A549 (cell line): Measurements from ENCODE around the gene MAP3K12. TPM values are rescaled to one million over a fixed set of nuclear protein-coding genes. Genes with fewer than 3 reads are reported as not detected.

Experiments used
- ATAC-seq, 2 experiments: fragments of 200-7000 bp in 1 of 2; fragments of >200 bp in 1 of 2; cut with Nextera tagmentation in 1 of 2; cut with Tn5 transposase in 1 of 2; 3 replicates each; pipeline versions ENCODE4 v1.8.0 to v1.9.1; 2018 to 2020; ENCODE audit warnings: mild to moderate bottlenecking in 1 of 2, moderate library complexity in 1 of 2
- CTCF ChIA-PET: fragments of 300-600 bp; sonication (Branson Sonifier 250); formaldehyde crosslinking; extraction: SDS; loops from one replicate; lab custom pipeline; 2021; ENCODE audit warnings: antibody characterized with exemption, inconsistent platforms; lab: Yijun Ruan, JAX
- POLR2A ChIA-PET: fragments of 350-600 bp; formaldehyde crosslinking; extraction: SDS; loops from one replicate; lab custom pipeline; 2021; ENCODE audit warnings: antibody characterized with exemption, inconsistent platforms; lab: Yijun Ruan, JAX
- DNase-seq, 2 experiments: peaks; one replicate each; pipeline versions ENCODE4 v3.0.0 to v3.0.0-alpha.2; 2011 to 2016; ENCODE audit warnings: low read depth in 1 of 2, low spot score in 1 of 2
- FAIRE-seq: peaks from 2 replicates; lab custom pipeline; 2011; peaks lifted over from hg19 to GRCh38; lab: Jason Lieb, UNC
- H3K27ac ChIP-seq, 2 experiments: fragments of >200 bp; sonication (Bioruptor Twin); formaldehyde crosslinking; 3 replicates each; pipeline ENCODE4 v1.5.1; 2016 to 2017
- H3K4me1 ChIP-seq: fragments of >200 bp; sonication (Bioruptor Twin); formaldehyde crosslinking; 3 replicates; pipeline ENCODE4 v1.6.1; 2016
- H3K4me2 ChIP-seq: fragments of >200 bp; sonication (Bioruptor Twin); formaldehyde crosslinking; 3 replicates; pipeline ENCODE4 v1.6.1; 2016
- H3K4me3 ChIP-seq: fragments of >200 bp; sonication (Bioruptor Twin); formaldehyde crosslinking; 3 replicates; pipeline ENCODE4 v1.5.1; 2016
- H3K9me3 ChIP-seq: fragments of >200 bp; sonication (Bioruptor Twin); formaldehyde crosslinking; 3 replicates; pipeline ENCODE4 v1.6.1; 2016
- CBX2 ChIP-seq: fragments of 200-600 bp; sonication (generic); IDR thresholded peaks from 2 replicates; pipeline ENCODE4 v1.6.1; 2016; ENCODE audit warnings: low read depth, mild to moderate bottlenecking, borderline replicate concordance
- CHD2 ChIP-seq: fragments of 150-350 bp; IDR thresholded peaks from 2 replicates; pipeline ENCODE4 v1.6.1; 2014; ENCODE audit warnings: low read length; ENCODE audit not compliant: partially characterized antibody
- EHMT2 ChIP-seq: fragments of 200-600 bp; sonication (generic); IDR thresholded peaks from 2 replicates; pipeline ENCODE4 v1.6.1; 2016; ENCODE audit warnings: antibody characterized with exemption, low read depth, mild to moderate bottlenecking, moderate library complexity
- FOXS1 ChIP-seq: fragments of 250-450 bp; sonication (Bioruptor Pico); IDR thresholded peaks from 2 replicates; pipeline ENCODE4 v1.5.0; 2020; ENCODE audit warnings: mild to moderate bottlenecking, moderate library complexity
- NFE2L2 ChIP-seq: fragments of 150-350 bp; conservative IDR thresholded peaks from 2 replicates; pipeline ENCODE4 v1.6.1; 2014; ENCODE audit warnings: low read length
- NPAS2 ChIP-seq: fragments of 250-450 bp; sonication (Bioruptor Pico); IDR thresholded peaks from 2 replicates; pipeline ENCODE4 v1.8.0; 2022; ENCODE audit warnings: mild to moderate bottlenecking, moderate library complexity, borderline replicate concordance
- NR3C1 ChIP-seq: fragments of >200 bp; sonication (Bioruptor Twin); formaldehyde crosslinking; IDR thresholded peaks from 3 replicates; pipeline ENCODE4 v1.6.1; 2017
- POLR2A ChIP-seq: IDR thresholded peaks from 2 replicates; pipeline ENCODE4 v1.6.1; 2012; ENCODE audit warnings: mild to moderate bottlenecking, low read length
- RAD21 ChIP-seq, 2 experiments: fragments of >200 bp in 1 of 2; sonication (Bioruptor Twin) in 1 of 2; formaldehyde crosslinking in 1 of 2; IDR thresholded peaks in 1 of 2; conservative IDR thresholded peaks in 1 of 2; 2 replicates in 1 of 2; 3 replicates in 1 of 2; pipeline ENCODE4 v1.6.1; 2012 to 2018; ENCODE audit warnings: inconsistent platforms in 1 of 2
- RFX5 ChIP-seq: fragments of 450-650 bp; IDR thresholded peaks from 2 replicates; pipeline ENCODE4 v1.7.1; 2014; ENCODE audit warnings: antibody characterized with exemption, mild to moderate bottlenecking, moderate library complexity
- SMC3 ChIP-seq: fragments of >200 bp; sonication (Bioruptor Twin); formaldehyde crosslinking; IDR thresholded peaks from 3 replicates; pipeline ENCODE4 v1.6.1; 2018; ENCODE audit warnings: inconsistent platforms
- SREBF2 ChIP-seq: fragments of 450-650 bp; IDR thresholded peaks from 2 replicates; pipeline ENCODE4 v1.6.1; 2014; ENCODE audit warnings: mild to moderate bottlenecking, moderate library complexity
- TP53 ChIP-seq: fragments of 250-450 bp; sonication (Bioruptor Pico); IDR thresholded peaks from 2 replicates; pipeline ENCODE4 v1.5.0; 2021; ENCODE audit warnings: mild to moderate bottlenecking, moderate library complexity
- WGBS: methylation state at CpG from one replicate; pipeline ENCODE4 v1.1.6; 2017; ENCODE audit errors: missing lambda C conversion rate; 5-methylcytosine and 5-hydroxymethylcytosine counted together
- polyA plus RNA-seq, 4 experiments: library from polyadenylated mRNA; depleted of rRNA in 3 of 4; stranded (reverse); fragments of >200 nt; fragmentation: RNase III in 1 of 4; extraction: RNeasy Plus Mini Kit Qiagen cat#74134 plus additional on column Dnase treatment in 1 of 4; gene quantifications; 2 replicates in 3 of 4; 3 replicates in 1 of 4; pipeline ENCODE4 v1.2.3, GENCODE V29; 2011 to 2017
- small RNA-seq, 6 experiments: library from RNA; depleted of rRNA; stranded (forward); fragments of <200 nt; gene quantifications; one replicate each; pipeline ENCODE3, GENCODE V24; 2012
- TF ChIP-seq, protein P1 (sequence below): IDR thresholded peaks from 2 replicates; pipeline ENCODE4 v1.6.1; 2012
- TF ChIP-seq, protein P2 (sequence below): fragments of >200 bp; sonication (Bioruptor Twin); formaldehyde crosslinking; IDR thresholded peaks from 3 replicates; pipeline ENCODE4 v1.5.1; 2016
- TF ChIP-seq, protein P3 (sequence below): fragments of 450-650 bp; IDR thresholded peaks from 2 replicates; pipeline ENCODE4 v1.6.1; 2014; ENCODE audit warnings: antibody characterized with exemption
- TF ChIP-seq, protein P4 (sequence below): fragments of >200 bp; sonication (Bioruptor Twin); formaldehyde crosslinking; IDR thresholded peaks from 3 replicates; pipeline ENCODE4 v1.6.1; 2016

MAP3K12 gene
- polyA plus RNA-seq, 2 of the 4 experiments (the other 2 are of a cell fraction): 18.7 to 21.9 TPM

DNA sequence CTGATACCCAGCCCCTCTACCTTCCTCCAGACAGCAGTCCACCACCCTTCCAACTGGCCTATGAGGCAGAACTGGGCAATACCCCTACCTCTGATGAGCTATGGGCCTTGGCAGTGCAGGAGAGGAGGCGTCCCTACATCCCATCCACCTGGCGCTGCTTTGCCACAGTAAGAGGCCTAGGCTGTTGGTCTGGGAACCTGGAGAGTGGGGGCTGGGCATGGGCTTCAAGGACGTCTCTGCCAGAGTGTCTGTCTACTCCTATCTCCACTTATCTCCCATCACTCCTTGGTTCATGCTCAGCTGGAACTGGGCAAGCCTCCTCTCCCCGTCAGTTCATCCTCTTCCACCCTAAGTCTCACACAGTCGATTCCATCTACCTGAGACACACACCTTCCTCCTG, 69.1 kb downstream of the MAP3K12 start:
- H3K4me2 ChIP-seq: no peak overlapping the region

More for the DNA sequence above, 69.1 kb downstream of the MAP3K12 start:
- CTCF ChIA-PET: interaction anchor here (1.2 to 16.7 kb wide), 7 partner anchors 8 to 109 kb away, joined by 3 to 408 read pairs (median 8); partner anchors contain the start of genes AAAS and PRR13
- Histone ChIP-seq H3K4me3 (no peak overlapping the region), H3K9me3 (no peaks in the 10 kb centered on the region), H3K4me1 (peaks cover 45% of the 10 kb centered on the region), H3K27ac (peak overlapping the region; percentile 71 to 85; a peak in 5 of 6 replicates)
- POLR2A ChIA-PET: interaction anchor here (0.8 to 1.6 kb wide), 2 partner anchors 11 kb away, joined by 3 to 7 read pairs; partner anchors contain the start of gene PRR13
- 95% methylated on average over 5 of the region's 5 CpGs for WGBS
- ATAC-seq (no peak), FAIRE-seq (no peak), DNase-seq (no peak)
- TF ChIP-seq, protein P1, sequence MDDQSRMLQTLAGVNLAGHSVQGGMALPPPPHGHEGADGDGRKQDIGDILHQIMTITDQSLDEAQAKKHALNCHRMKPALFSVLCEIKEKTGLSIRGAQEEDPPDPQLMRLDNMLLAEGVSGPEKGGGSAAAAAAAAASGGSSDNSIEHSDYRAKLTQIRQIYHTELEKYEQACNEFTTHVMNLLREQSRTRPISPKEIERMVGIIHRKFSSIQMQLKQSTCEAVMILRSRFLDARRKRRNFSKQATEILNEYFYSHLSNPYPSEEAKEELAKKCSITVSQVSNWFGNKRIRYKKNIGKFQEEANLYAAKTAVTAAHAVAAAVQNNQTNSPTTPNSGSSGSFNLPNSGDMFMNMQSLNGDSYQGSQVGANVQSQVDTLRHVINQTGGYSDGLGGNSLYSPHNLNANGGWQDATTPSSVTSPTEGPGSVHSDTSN: no peak
- TF ChIP-seq RFX5 (no peak), RAD21 (conservative IDR thresholded peaks at IDR 0.05 in 1 of 2, IDR thresholded peaks at IDR 0.05 in 1 of 2) (no peak), NFE2L2 (no peak), POLR2A (no peak), EHMT2 (no peak), CBX2 (no peak), TP53 (no peak), SMC3 (no peak), FOXS1 (CRISPR knock-in tag) (no peak), NPAS2 (CRISPR knock-in tag) (no peak), NR3C1 (no peak), SREBF2 (no peak), CHD2 (no peak)
- TF ChIP-seq, protein P2, sequence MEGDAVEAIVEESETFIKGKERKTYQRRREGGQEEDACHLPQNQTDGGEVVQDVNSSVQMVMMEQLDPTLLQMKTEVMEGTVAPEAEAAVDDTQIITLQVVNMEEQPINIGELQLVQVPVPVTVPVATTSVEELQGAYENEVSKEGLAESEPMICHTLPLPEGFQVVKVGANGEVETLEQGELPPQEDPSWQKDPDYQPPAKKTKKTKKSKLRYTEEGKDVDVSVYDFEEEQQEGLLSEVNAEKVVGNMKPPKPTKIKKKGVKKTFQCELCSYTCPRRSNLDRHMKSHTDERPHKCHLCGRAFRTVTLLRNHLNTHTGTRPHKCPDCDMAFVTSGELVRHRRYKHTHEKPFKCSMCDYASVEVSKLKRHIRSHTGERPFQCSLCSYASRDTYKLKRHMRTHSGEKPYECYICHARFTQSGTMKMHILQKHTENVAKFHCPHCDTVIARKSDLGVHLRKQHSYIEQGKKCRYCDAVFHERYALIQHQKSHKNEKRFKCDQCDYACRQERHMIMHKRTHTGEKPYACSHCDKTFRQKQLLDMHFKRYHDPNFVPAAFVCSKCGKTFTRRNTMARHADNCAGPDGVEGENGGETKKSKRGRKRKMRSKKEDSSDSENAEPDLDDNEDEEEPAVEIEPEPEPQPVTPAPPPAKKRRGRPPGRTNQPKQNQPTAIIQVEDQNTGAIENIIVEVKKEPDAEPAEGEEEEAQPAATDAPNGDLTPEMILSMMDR: no peak
- TF ChIP-seq, protein P3, sequence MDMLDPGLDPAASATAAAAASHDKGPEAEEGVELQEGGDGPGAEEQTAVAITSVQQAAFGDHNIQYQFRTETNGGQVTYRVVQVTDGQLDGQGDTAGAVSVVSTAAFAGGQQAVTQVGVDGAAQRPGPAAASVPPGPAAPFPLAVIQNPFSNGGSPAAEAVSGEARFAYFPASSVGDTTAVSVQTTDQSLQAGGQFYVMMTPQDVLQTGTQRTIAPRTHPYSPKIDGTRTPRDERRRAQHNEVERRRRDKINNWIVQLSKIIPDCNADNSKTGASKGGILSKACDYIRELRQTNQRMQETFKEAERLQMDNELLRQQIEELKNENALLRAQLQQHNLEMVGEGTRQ: no peak
- TF ChIP-seq, protein P4, sequence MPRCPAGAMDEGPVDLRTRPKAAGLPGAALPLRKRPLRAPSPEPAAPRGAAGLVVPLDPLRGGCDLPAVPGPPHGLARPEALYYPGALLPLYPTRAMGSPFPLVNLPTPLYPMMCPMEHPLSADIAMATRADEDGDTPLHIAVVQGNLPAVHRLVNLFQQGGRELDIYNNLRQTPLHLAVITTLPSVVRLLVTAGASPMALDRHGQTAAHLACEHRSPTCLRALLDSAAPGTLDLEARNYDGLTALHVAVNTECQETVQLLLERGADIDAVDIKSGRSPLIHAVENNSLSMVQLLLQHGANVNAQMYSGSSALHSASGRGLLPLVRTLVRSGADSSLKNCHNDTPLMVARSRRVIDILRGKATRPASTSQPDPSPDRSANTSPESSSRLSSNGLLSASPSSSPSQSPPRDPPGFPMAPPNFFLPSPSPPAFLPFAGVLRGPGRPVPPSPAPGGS: no peak

Small RNA genes lying within 50 kb of the gene (small RNA-seq; reads per million reads assigned to genes)
- 0 to 0.12 (median 0) reads per million in 6 experiments for gene AC023509.3

Other genes with a start within 250 kb of the MAP3K12 start
- 10.0 and 11.8 TPM in 2 replicates for gene ESPL1, start 231.2 kb downstream of the MAP3K12 start, polyA plus RNA-seq (2011; rRNA removed)
- 15.2 to 16.5 TPM (median 15.5 TPM) in 3 replicates for gene ESPL1, start 231.2 kb downstream of the MAP3K12 start, polyA plus RNA-seq (2017; fragmentation: RNase III; extraction: RNeasy Plus Mini Kit Qiagen cat#74134 plus additional on column Dnase treatment)
- 729 and 848 TPM in 2 replicates for gene PFDN5, start 203.9 kb downstream of the MAP3K12 start, polyA plus RNA-seq (2011; rRNA removed)
- gene PFDN5, start 203.9 kb downstream of the MAP3K12 start, polyA plus RNA-seq (2017; fragmentation: RNase III; extraction: RNeasy Plus Mini Kit Qiagen cat#74134 plus additional on column Dnase treatment): 685 to 736 TPM (median 704 TPM) in 3 replicates
- gene MYG1, start 199.8 kb downstream of the MAP3K12 start, polyA plus RNA-seq (2011; rRNA removed): 75.2 and 80.9 TPM in 2 replicates
- gene MYG1, start 199.8 kb downstream of the MAP3K12 start, polyA plus RNA-seq (2017; fragmentation: RNase III; extraction: RNeasy Plus Mini Kit Qiagen cat#74134 plus additional on column Dnase treatment): 55.9 to 60.9 TPM (median 58.9 TPM) in 3 replicates
- 82.6 and 104 TPM in 2 replicates for gene AAAS, start 177.8 kb downstream of the MAP3K12 start, polyA plus RNA-seq (2011; rRNA removed)
- gene AAAS, start 177.8 kb downstream of the MAP3K12 start, polyA plus RNA-seq (2017; fragmentation: RNase III; extraction: RNeasy Plus Mini Kit Qiagen cat#74134 plus additional on column Dnase treatment): 61.5 to 64.9 TPM (median 64.1 TPM) in 3 replicates
- 0.05 TPM in 1 of 2 replicates, not detected in the other for gene SP7, start 163.1 kb downstream of the MAP3K12 start, polyA plus RNA-seq (2011; rRNA removed)
- gene SP7, start 163.1 kb downstream of the MAP3K12 start, polyA plus RNA-seq (2017; fragmentation: RNase III; extraction: RNeasy Plus Mini Kit Qiagen cat#74134 plus additional on column Dnase treatment): 0.03 to 0.06 TPM in 2 of 3 replicates, not detected in the other
- 53.2 and 56.6 TPM in 2 replicates for gene SP1, start 119.3 kb downstream of the MAP3K12 start, polyA plus RNA-seq (2011; rRNA removed)
- 24.0 to 24.5 TPM (median 24.2 TPM) in 3 replicates for gene SP1, start 119.3 kb downstream of the MAP3K12 start, polyA plus RNA-seq (2017; fragmentation: RNase III; extraction: RNeasy Plus Mini Kit Qiagen cat#74134 plus additional on column Dnase treatment)
- gene AMHR2, start 75.6 kb downstream of the MAP3K12 start, polyA plus RNA-seq (2011; rRNA removed): 0.12 and 0.16 TPM in 2 replicates
- gene AMHR2, start 75.6 kb downstream of the MAP3K12 start, polyA plus RNA-seq (2017; fragmentation: RNase III; extraction: RNeasy Plus Mini Kit Qiagen cat#74134 plus additional on column Dnase treatment): 0.13 to 0.22 TPM (median 0.18 TPM) in 3 replicates
- gene PRR13, start 57.7 kb downstream of the MAP3K12 start, polyA plus RNA-seq (2011; rRNA removed): 203 and 257 TPM in 2 replicates
- 210 to 248 TPM (median 221 TPM) in 3 replicates for gene PRR13, start 57.7 kb downstream of the MAP3K12 start, polyA plus RNA-seq (2017; fragmentation: RNase III; extraction: RNeasy Plus Mini Kit Qiagen cat#74134 plus additional on column Dnase treatment)
- gene PCBP2, start 47.4 kb downstream of the MAP3K12 start, polyA plus RNA-seq (2011; rRNA removed): 367 and 604 TPM in 2 replicates
- gene PCBP2, start 47.4 kb downstream of the MAP3K12 start, polyA plus RNA-seq (2017; fragmentation: RNase III; extraction: RNeasy Plus Mini Kit Qiagen cat#74134 plus additional on column Dnase treatment): 546 to 553 TPM (median 551 TPM) in 3 replicates
- 41.5 and 51.2 TPM in 2 replicates for gene TARBP2, start 1.8 kb upstream of the MAP3K12 start, polyA plus RNA-seq (2011; rRNA removed)
- gene TARBP2, start 1.8 kb upstream of the MAP3K12 start, polyA plus RNA-seq (2017; fragmentation: RNase III; extraction: RNeasy Plus Mini Kit Qiagen cat#74134 plus additional on column Dnase treatment): 43.7 to 50.4 TPM (median 49.9 TPM) in 3 replicates
- 0.17 TPM in 1 of 2 replicates, not detected in the other for gene NPFF, start 8.0 kb upstream of the MAP3K12 start, polyA plus RNA-seq (2011; rRNA removed)
- not detected in 3 replicates for gene NPFF, start 8.0 kb upstream of the MAP3K12 start, polyA plus RNA-seq (2017; fragmentation: RNase III; extraction: RNeasy Plus Mini Kit Qiagen cat#74134 plus additional on column Dnase treatment)
- 38.7 and 38.9 TPM in 2 replicates for gene ATF7, start 126.9 kb upstream of the MAP3K12 start, polyA plus RNA-seq (2011; rRNA removed)
- 22.9 to 23.3 TPM (median 23.0 TPM) in 3 replicates for gene ATF7, start 126.9 kb upstream of the MAP3K12 start, polyA plus RNA-seq (2017; fragmentation: RNase III; extraction: RNeasy Plus Mini Kit Qiagen cat#74134 plus additional on column Dnase treatment)
- 402 and 678 TPM in 2 replicates for gene ATP5MC2, start 176.6 kb upstream of the MAP3K12 start, polyA plus RNA-seq (2011; rRNA removed)
- gene ATP5MC2, start 176.6 kb upstream of the MAP3K12 start, polyA plus RNA-seq (2017; fragmentation: RNase III; extraction: RNeasy Plus Mini Kit Qiagen cat#74134 plus additional on column Dnase treatment): 540 to 553 TPM (median 542 TPM) in 3 replicates
- gene CALCOCO1, start 228.0 kb upstream of the MAP3K12 start, polyA plus RNA-seq (2011; rRNA removed): 41.5 and 54.5 TPM in 2 replicates
- 18.7 to 28.8 TPM (median 28.7 TPM) in 3 replicates for gene CALCOCO1, start 228.0 kb upstream of the MAP3K12 start, polyA plus RNA-seq (2017; fragmentation: RNase III; extraction: RNeasy Plus Mini Kit Qiagen cat#74134 plus additional on column Dnase treatment)